NK-92 treated with Interleukin-12 subunit alpha and Interleukin-12 subunit beta, amount 100 ng/mL, for 24 hours (cell line): ENCODE data around the gene ADM5.
"Not testable (repeated sequence)": the region's sequence is repeated elsewhere in the genome, so short reads cannot be mapped to it uniquely, and the experiment has no call there.

ENCODE experiments used
- DNase-seq: peaks from one replicate; lab custom pipeline; 2025; lab: John Stamatoyannopoulos, UW

The ADM5 gene

DNA sequence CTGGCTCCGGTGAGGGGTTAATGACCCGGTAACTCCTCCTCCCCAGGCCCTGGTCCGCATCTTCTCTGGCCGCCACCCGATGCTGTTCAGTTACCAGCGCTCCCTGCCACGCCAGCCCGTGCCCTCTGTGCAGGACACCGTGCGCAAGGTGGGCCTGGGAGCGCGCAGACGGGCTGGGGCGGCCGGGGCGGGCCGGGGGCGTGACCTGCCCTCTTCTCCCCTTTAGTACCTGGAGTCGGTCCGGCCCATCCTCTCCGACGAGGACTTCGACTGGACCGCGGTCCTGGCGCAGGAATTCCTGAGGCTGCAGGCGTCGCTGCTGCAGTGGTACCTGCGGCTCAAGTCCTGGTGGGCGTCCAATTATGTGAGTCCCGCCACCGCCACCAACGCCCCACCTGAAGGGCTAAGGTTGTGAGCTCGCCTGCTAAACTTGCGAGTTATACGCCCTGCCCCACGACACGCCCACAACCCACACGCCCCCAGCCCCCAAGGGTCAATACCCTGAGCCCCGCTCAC lies 11.9 kb downstream of the ADM5 start:
- DNase-seq, result no peak

DNA sequence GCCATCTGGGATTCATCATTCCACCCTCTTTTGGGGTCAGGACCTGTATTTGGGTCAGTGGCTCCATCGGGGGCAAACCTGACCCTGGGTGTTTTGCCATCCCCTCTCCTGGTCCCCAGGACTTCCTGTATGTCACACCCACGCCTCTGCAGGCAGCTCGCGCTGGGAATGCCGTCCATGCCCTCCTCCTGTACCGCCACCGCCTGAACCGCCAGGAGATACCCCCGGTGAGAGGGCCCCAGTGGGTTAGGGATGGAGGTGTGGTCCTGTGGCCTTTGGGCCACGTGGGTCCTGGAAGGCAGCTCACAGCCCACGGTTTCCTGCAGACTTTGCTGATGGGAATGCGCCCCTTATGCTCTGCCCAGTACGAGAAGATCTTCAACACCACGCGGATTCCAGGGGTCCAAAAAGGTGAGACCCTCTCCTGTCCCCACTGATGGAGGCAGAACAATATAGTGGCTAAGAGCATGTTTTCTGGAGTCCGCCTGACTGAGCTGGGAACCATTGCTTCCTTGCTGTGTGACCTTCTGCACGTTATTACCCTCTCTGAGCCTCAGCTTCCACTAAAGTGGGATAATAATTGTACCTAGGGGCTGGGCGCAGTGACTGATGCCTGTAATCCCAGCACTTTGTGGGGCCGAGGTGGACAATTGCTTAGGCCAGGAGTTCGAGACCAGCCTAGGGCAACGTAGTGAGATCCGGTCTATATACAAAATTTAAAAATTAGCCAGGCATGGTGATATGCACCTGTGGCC lies 15.7 kb downstream of the ADM5 start:
- no peak for DNase-seq

DNA sequence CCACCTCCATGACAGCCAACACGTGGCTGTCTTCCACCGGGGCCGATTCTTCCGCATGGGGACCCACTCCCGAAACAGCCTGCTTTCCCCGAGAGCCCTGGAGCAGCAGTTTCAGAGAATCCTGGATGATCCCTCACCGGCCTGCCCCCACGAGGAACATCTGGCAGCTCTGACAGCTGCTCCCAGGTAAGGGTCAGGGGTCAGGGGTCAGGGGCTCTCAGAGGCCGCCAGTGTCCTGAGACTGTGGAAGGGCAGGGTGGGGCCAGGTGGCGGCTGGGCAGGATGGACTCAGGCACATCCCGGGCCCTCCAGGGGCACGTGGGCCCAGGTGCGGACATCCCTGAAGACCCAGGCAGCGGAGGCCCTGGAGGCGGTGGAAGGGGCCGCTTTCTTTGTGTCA lies 16.5 kb downstream of the ADM5 start:
- DNase-seq, result no peak

DNA sequence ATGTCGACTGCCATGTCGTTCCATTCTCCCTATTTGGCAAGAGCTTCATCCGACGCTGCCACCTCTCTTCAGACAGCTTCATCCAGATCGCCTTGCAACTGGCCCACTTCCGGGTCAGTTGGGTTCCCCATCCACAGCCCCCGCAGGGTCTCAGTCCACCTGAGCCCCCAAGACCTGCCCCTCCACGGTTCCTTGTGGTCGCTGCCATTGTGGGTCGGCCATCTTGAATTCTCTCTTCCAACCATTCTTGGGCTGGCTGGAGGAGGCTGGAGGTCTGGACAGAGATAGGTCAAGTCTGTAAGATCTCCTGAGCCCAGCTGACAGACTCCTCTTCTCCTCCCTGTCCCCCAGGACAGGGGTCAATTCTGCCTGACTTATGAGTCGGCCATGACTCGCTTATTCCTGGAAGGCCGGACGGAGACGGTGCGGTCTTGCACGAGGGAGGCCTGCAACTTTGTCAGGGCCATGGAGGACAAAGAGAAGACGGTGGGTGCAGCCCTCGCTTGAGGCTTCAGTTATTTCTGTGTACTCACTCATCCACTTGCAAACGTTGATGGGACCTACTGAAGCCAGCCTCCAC lies 21.1 kb downstream of the ADM5 start:
- no peak for DNase-seq

DNA sequence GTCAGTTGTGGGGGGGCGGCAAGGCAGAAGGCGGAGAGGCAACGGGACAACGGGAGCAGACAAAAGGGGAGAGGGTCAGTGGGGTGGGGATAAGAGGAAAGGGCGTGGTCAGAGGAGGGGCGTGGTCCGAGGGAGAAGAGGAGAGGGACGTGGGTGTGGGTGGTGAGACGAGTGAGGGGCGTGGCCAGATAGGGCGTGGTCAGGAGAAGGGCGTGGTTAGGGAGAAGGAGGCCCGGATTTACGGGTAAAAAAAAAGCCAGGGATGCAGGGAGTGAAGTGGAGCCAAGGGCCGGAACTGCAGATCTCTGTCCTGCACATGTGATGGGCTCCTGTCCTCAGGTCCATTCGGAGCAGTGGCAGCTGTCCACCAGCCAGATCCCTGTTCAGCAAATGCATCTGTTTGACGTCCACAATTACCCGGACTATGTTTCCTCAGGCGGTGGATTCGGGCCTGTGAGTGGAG lies 23.0 kb downstream of the ADM5 start:
- DNase-seq, result no peak

DNA sequence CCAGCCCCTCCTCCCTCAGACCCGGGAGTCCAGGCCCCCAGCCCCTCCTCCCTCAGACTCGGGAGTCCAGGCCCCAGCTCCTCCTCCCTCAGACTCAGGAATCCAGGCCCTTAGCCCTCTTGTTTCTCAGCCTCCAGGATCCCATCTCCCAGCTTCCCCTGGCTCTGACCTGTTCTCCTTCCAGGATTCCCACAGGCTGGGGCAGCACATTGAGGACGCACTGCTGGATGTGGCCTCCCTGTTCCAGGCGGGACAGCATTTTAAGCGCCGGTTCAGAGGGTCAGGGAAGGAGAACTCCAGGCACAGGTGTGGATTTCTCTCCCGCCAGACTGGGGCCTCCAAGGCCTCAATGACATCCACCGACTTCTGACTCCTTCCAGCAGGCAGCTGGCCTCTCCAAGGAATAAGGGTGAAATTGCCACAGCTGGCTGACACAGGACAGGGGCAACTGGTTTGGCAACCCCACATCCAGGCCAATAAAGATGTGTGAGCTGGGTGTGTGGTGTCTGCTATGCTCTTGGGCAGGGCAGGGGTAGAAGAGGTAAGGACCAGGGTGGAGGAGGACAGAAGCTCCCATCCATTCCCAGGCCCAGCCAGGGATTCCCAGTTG lies 23.9 kb downstream of the ADM5 start:
- no peak for DNase-seq

DNA sequence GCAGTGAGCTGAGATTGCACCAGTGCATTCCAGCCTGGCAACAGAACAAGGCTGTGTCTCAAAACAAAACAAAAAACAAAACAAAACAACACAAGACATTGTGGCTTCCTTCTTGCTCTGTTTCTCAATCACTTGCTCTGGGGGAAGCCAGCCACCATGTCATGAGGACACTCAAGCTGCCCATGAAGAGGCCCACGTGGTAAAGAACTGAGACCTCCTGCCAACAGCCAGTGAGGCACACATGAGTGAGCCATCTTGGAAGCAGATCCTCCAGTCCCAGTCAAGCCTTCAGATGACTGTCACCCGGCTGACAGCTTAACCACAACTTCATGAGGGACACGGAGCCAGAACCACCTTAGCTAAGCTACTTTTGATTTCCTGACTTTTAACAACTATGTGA lies 26.8 kb downstream of the ADM5 start:
- no peak for DNase-seq

DNA sequence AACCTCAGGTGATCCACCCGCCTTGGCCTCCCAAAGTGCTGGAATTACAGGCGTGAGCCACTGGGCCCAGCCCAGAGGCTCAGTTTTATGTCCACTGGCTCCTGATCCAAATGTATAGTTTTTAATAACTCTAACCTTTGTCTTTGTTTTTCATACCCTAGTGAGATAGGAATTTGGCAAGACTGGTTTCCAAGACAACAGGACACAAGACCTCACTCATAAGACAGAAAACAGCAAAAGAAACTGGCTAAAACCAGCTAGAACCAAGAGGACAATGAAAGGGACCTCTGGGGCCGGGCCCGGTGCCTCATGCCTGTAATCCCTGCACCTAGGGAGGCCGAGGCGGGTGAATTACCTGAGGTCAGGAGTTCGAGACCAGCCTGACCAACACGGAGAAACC lies 29.1 kb downstream of the ADM5 start:
- no peak for DNase-seq

DNA sequence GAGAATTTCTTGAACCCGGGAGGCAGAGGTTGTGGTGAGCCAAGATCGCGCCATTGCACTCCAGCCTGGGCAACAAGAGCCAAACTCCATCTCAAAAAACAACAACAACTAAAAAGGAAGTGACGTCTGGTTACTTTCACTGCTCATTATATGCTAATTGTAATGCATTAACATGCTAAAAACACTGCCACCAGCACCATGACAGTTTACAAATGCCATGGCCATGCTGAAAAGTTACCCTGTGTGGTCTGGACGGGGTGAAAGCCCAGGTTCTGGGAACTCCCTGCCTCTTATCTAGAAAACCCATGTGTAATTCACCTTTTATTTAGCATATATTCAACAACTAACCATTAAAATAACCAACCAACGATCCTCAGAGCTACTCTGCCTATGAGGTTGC lies 29.6 kb downstream of the ADM5 start:
- DNase-seq, result no peak

DNA sequence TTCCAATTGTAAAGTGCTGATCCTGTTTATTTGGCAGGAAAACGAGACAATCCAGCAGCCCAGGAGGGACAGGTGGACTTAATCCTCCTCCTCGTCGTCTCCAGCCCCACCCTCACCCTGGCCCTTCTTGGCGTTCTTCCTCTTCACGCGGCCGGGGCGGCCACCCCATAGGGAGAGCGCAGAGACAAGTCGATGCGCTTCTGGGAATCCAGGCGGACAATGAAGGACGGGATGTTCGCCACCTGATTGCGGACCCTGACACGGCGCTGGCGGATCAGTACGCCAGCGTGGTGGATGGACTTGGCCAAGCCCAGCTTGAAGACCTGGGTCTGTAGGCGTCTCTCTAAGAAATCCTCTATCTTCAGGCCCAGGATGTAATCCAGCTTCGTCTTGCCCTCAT lies 30.0 kb downstream of the ADM5 start:
- DNase-seq, result not testable (repeated sequence)

DNA sequence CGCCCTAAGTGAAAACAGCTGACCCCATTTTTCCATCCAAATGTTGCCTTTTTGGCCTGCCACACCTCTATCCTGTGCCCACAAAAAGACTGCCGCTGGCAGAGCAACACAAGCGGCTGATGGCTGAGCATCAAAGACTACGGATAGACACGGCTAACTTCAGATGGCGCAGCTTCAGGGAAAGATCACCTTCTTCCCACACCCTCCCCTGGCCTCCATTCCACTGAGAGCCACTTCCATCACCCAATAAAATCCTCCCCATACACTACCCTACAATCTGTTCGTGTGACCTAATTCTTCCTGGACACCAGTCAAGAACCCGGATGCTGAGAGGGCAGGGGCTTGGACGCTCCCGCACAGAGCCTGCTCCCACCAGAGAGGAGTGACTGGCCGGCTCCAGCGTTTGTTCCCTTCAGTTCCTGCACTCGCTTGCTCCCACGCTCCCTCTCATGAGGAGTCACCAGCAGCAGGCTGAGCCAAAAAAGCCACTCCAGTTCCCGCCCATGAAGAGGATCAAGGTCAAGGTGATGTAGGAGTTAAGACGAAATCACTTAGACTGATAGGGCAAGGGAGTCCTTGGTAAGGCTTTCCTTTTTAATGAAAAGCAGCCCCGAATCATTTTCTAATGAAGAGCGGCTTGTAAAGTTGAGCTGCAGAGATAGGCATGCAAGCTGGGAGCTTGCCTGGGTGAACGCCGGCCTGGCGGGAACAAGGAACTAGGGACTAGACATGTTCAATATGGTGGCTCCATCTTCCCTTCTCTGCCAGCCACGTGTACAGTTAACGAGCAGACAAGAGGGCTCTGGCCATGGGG lies 38.0 kb downstream of the ADM5 start:
- no peak for DNase-seq

DNA sequence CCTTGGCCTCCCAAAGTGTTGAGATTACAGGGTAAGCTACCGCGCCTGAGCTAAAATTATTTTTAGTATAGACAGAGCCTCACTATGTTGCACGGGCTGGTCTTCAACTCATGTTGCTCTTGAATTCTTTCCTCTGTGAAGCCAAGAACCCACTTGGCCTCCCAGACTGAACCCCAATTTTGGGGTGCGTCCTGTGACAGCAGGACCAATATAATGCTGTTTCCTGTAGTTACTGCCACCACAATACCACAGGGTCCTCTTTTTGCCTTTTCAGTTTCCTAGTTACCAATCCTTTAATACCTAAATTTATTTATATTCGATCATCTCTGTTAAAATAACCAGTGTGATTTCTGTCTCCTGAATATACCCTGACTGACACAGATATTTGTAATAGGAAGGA lies 40.8 kb downstream of the ADM5 start:
- DNase-seq, result no peak

DNA sequence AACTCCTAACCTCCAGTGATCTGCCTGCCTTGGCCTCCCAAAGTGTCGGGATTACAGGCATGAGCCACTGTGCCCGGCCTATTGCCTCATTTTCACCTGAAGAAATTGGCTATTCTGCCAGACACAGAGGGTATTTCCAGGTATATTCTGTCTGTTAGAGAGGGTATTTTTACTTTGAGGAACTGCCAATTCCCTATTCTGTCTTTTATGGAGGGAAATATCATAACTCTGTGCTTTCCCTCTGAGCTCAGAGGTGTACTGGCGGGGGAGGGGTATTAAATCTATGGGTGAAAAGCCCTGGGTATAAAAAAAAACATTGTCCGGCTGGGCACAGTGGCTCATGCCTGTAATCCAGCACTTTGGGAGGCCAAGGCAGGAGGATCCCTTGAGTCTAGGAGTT lies 48.9 kb downstream of the ADM5 start:
- DNase-seq, result no peak

DNA sequence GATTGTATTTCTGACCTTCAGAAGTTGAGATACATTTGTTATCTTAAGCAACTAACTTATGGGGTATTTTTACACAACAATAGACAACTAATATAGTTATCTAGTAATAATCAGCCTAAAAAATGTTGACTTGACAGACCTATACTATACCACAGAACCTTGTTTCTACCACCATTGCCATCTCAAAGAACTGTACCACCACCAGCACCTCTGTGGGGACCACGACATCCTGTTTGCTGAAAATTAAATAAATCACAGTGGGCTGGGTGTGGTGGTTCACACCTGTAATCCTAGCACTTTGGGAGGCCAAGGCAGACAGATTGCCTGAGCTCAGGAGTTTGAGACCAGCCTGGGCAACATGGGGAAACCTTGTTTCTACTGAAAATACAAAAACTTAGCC lies 49.7 kb downstream of the ADM5 start:
- DNase-seq, result no peak

DNA sequence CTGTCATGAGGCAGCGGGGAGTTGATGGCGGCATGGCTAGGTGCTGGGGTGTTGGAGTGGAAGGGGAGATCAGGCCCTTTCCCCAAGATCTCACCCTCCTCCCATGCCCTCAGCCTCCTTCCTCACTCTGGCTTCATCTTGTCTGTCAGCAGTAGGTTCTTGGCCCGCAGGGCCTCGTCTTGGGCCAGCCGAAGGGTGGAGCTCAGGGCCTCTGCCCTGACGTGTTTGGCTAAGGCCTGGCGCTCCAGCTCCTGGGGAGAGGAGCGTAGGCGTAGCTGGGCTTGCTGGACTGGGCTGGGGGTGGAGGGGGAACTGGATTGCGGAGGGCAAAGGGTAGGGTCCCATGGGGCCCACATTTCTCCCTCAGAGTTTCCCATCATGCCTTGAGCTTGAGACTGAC lies 50.5 kb downstream of the ADM5 start:
- DNase-seq, result no peak
